ENCODE results near the gene TENM3.

Gene TENM3

GRCh38 chr4:182839256-182839655, 596.1 kb downstream of the TENM3 start:
- TF ChIP-seq CTCF (conservative IDR thresholded peaks at IDR 0.05; ENCODE audit: control insufficient read depth, insufficient read depth, low read depth, low read length): no peak
- no peak for DNase-seq (ENCODE audit: low read depth)
- H3K4me3 ChIP-seq (ENCODE audit: control insufficient read depth, low read depth, low read length): no peak overlapping the region

- DNase-seq (ENCODE audit: low read depth): no peak
- H3K4me3 ChIP-seq (ENCODE audit: control insufficient read depth, low read depth, low read length): no peak overlapping the region
- no peak for TF ChIP-seq CTCF (conservative IDR thresholded peaks at IDR 0.05; ENCODE audit: control insufficient read depth, insufficient read depth, low read depth, low read length)
Measured at GRCh38 chr4:182840108-182840507, 596.9 kb downstream of the TENM3 start.

DNA sequence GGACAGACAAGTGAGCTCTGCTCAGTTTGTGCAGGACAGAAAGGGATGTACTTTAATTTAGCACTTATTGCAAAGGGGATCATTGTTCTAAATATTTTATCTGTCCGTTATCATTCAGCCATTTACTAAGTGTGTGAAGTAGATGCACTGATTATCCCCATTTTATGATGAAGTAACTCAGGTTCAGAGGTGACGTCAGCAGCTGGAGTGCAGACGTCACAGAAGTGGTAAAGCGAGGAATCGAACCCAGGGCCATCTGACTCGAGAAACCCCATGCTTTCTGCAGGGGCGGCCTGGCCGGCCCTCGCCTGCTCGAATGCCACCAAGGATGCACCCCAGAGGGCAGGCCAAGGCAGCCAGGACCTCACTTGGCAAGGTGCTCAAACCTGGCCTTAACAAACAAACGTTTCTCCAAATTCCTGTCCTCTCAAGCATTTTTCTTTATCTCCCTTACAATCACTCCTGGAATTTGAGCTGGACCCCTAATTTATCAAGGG, 599.0 kb downstream of the TENM3 start:
- TF ChIP-seq CTCF (conservative IDR thresholded peaks at IDR 0.05; ENCODE audit: control insufficient read depth, insufficient read depth, low read depth, low read length): no peak
- no peak for DNase-seq (ENCODE audit: low read depth)

GRCh38 chr4:182842759-182843390, 599.7 kb downstream of the TENM3 start:
- no peak overlapping the region for H3K4me3 ChIP-seq (ENCODE audit: control insufficient read depth, low read depth, low read length)
- TF ChIP-seq CTCF (conservative IDR thresholded peaks at IDR 0.05; ENCODE audit: control insufficient read depth, insufficient read depth, low read depth, low read length): no peak
- DNase-seq (ENCODE audit: low read depth): no peak

More for the DNA sequence above, 599.0 kb downstream of the TENM3 start:
- no peak overlapping the region for H3K4me3 ChIP-seq (ENCODE audit: control insufficient read depth, low read depth, low read length)

DNA sequence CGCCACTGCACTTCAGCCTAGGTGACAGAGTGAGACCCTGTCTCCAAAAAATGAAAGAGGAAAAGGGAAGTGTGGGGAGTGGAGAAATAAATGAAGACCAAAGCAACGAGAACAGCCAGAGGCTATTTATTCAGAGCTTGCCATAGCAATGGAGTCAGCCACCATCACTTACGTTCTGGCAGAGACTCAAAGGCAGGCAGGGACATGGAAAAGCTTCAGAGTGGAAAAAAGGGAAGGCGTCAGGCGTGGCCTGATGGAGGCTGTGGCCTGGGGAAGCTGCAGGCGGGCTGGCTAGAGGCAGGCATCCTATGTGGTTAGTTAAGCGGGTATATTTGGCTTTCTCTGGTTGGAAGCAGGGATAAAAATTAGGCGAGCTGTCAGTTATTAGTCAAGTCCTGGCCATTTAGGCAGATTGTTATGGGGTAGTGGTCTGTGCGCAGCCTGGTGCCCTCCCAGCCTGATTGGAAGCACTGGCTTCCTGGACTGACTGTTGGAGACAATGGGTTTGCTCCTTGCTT, 600.7 kb downstream of the TENM3 start:
- no peak overlapping the region for H3K4me3 ChIP-seq (ENCODE audit: control insufficient read depth, low read depth, low read length)
- no peak for TF ChIP-seq CTCF (conservative IDR thresholded peaks at IDR 0.05; ENCODE audit: control insufficient read depth, insufficient read depth, low read depth, low read length)
- no peak for DNase-seq (ENCODE audit: low read depth)

GRCh38 chr4:182845618-182846017, 602.4 kb downstream of the TENM3 start:
- no peak for DNase-seq (ENCODE audit: low read depth)
- H3K4me3 ChIP-seq (ENCODE audit: control insufficient read depth, low read depth, low read length): no peak overlapping the region

More at GRCh38 chr4:182845618-182846017, 602.4 kb downstream of the TENM3 start:
- no peak for TF ChIP-seq CTCF (conservative IDR thresholded peaks at IDR 0.05; ENCODE audit: control insufficient read depth, insufficient read depth, low read depth, low read length)

Measured in fibroblast of mammary gland (primary cell).